Mesenchymal stem cell (in vitro differentiated cells and primary cell): ENCODE data around the gene CHRDL2.

ENCODE experiments used
- DNase-seq: peaks from one replicate; pipeline ENCODE4 v3.0.0-alpha.2; 2013
- H2AFZ ChIP-seq: one replicate; pipeline ENCODE4 v1.6.1; 2013; ENCODE audit warnings: low read depth, mild to moderate bottlenecking, control low read depth, inconsistent platforms, low read length, moderate library complexity
- H2AK5ac ChIP-seq: 2 replicates; pipeline ENCODE4 v1.6.1; 2013; ENCODE audit warnings: low read length, moderate library complexity, mild to moderate bottlenecking, inconsistent platforms; ENCODE audit not compliant: severe bottlenecking
- H2BK120ac ChIP-seq: one replicate; pipeline ENCODE4 v1.6.1; 2013; ENCODE audit warnings: low read depth, mild to moderate bottlenecking, inconsistent platforms, low read length, moderate library complexity
- H2BK12ac ChIP-seq, 2 experiments: one replicate each; pipeline ENCODE4 v1.6.1; 2013; ENCODE audit warnings: inconsistent platforms in 2 of 2, low read length in 2 of 2, mild to moderate bottlenecking in 2 of 2, moderate library complexity in 2 of 2, control low read depth in 1 of 2
- H2BK15ac ChIP-seq: one replicate; pipeline ENCODE4 v1.6.1; 2013; ENCODE audit warnings: mild to moderate bottlenecking, low read depth, inconsistent platforms; ENCODE audit not compliant: poor library complexity, severe bottlenecking
- H2BK5ac ChIP-seq: 2 replicates; pipeline ENCODE4 v1.6.1; 2013; ENCODE audit warnings: low read depth, mild to moderate bottlenecking, low read length, control low read depth, inconsistent platforms; ENCODE audit not compliant: poor library complexity, severe bottlenecking
- H3K14ac ChIP-seq, 2 experiments: one replicate each; pipeline ENCODE4 v1.6.1; 2013; ENCODE audit warnings: inconsistent platforms in 2 of 2, low read length in 2 of 2, control low read depth in 1 of 2, mild to moderate bottlenecking in 1 of 2, moderate library complexity in 1 of 2
- H3K18ac ChIP-seq, 2 experiments: one replicate each; pipeline ENCODE4 v1.6.1; 2013; ENCODE audit warnings: inconsistent platforms in 2 of 2, low read length in 2 of 2, control low read depth in 1 of 2, low read depth in 1 of 2, mild to moderate bottlenecking in 1 of 2
- H3K23ac ChIP-seq, 2 experiments: one replicate each; pipeline ENCODE4 v1.6.1; 2013; ENCODE audit warnings: inconsistent platforms in 2 of 2, low read length in 2 of 2, mild to moderate bottlenecking in 2 of 2, moderate library complexity in 2 of 2, control low read depth in 1 of 2
- H3K27ac ChIP-seq: 2 replicates; pipeline ENCODE4 v1.5.1; 2013; ENCODE audit warnings: mild to moderate bottlenecking, moderate library complexity, low read length, control low read depth, inconsistent platforms; ENCODE audit not compliant: poor library complexity, severe bottlenecking
- H3K27me3 ChIP-seq, 2 experiments: 2 replicates each; pipeline versions ENCODE4 v1.6.1 to v1.7.0; 2013; ENCODE audit warnings: low read length in 2 of 2, mild to moderate bottlenecking in 2 of 2, moderate library complexity in 2 of 2, control low read depth in 1 of 2, inconsistent platforms in 1 of 2; ENCODE audit not compliant: control insufficient read depth in 1 of 2, insufficient read depth in 1 of 2
- H3K36me3 ChIP-seq, 2 experiments: 2 replicates each; pipeline versions ENCODE4 v1.6.1 to v1.7.0; 2013; ENCODE audit warnings: low read length in 2 of 2, control low read depth in 1 of 2, inconsistent platforms in 1 of 2, low read depth in 1 of 2, mild to moderate bottlenecking in 1 of 2; ENCODE audit not compliant: insufficient read depth in 2 of 2, control insufficient read depth in 1 of 2
- H3K4ac ChIP-seq, 2 experiments: one replicate each; pipeline ENCODE4 v1.6.1; 2013; ENCODE audit warnings: inconsistent platforms in 2 of 2, low read length in 2 of 2, mild to moderate bottlenecking in 2 of 2, moderate library complexity in 2 of 2, control low read depth in 1 of 2, low read depth in 1 of 2
- H3K4me1 ChIP-seq: 2 replicates; pipeline ENCODE4 v1.6.1; 2013; ENCODE audit warnings: low read depth, low read length, control low read depth; ENCODE audit not compliant: control insufficient read depth, insufficient read depth
- H3K4me2 ChIP-seq: 2 replicates; pipeline ENCODE4 v1.6.1; 2013; ENCODE audit warnings: low read length, mild to moderate bottlenecking, inconsistent platforms; ENCODE audit not compliant: poor library complexity, severe bottlenecking
- H3K4me3 ChIP-seq, 2 experiments: 2 replicates each; pipeline versions ENCODE4 v1.5.1 to v1.7.0; 2013; ENCODE audit warnings: low read length in 2 of 2, mild to moderate bottlenecking in 2 of 2, control low read depth in 1 of 2, low read depth in 1 of 2; ENCODE audit not compliant: insufficient read depth in 1 of 2
- H3K79me1 ChIP-seq: replicated peaks from 2 replicates; pipeline ENCODE4 v1.6.1; 2013; ENCODE audit warnings: mild to moderate bottlenecking, control low read depth, low read length, inconsistent platforms; ENCODE audit not compliant: poor library complexity, severe bottlenecking
- H3K9ac ChIP-seq: 2 replicates; pipeline ENCODE4 v1.7.0; 2013; ENCODE audit warnings: mild to moderate bottlenecking, low read length, moderate library complexity
- H3K9me3 ChIP-seq: 2 replicates; pipeline ENCODE4 v1.7.0; 2013; ENCODE audit warnings: mild to moderate bottlenecking, low read length; ENCODE audit not compliant: control insufficient read depth
- H4K8ac ChIP-seq: one replicate; pipeline ENCODE4 v1.6.1; 2013; ENCODE audit warnings: inconsistent platforms, mild to moderate bottlenecking, low read length, moderate library complexity
- H4K91ac ChIP-seq: one replicate; pipeline ENCODE4 v1.6.1; 2013; ENCODE audit warnings: mild to moderate bottlenecking, low read length, inconsistent platforms
- WGBS: methylation state at CpG from one replicate; pipeline ENCODE4 v1.1.7; 2013; ENCODE audit warnings: mixed read lengths; 5-methylcytosine and 5-hydroxymethylcytosine counted together

The CHRDL2 gene

DNA sequence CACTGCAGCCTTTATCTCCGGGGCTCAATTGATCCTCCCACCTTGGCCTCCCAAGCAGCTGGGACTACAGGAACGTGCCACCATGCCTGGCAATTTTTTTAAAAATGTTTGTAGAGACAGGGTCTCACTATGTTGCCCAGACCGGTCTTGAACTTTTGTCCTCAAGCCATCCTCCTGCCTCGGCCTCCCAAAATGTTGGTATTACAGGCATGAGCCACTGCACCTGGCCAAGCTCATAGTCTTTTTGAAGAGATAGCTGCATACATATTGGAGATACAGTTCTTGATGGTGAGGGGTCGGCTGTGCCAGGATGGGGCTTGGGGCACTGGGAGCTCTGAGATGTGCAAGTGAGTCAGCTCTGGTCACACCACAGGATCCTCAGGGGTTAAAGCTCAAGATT, 53.2 kb downstream of the CHRDL2 start:
- no peak overlapping the region for H3K23ac ChIP-seq
- H3K4ac ChIP-seq: no peak overlapping the region
- no peaks in the 10 kb centered on the region for H3K79me1 ChIP-seq
- H2AFZ ChIP-seq: no peak overlapping the region
- no peak overlapping the region for H3K9ac ChIP-seq
- peaks cover 4% of the 10 kb centered on the region for H3K4me1 ChIP-seq
- H2BK15ac ChIP-seq: no peak overlapping the region
- no peak overlapping the region for H3K14ac ChIP-seq
- WGBS: 92% methylated on average over 5 of the region's 5 CpGs
- no peak overlapping the region for H4K8ac ChIP-seq
- H2BK12ac ChIP-seq: no peak overlapping the region
- H4K91ac ChIP-seq: no peak overlapping the region
- H2BK5ac ChIP-seq: no peak overlapping the region
- no peaks in the 10 kb centered on the region for H3K9me3 ChIP-seq
- no peak overlapping the region for H3K4me2 ChIP-seq
- peaks cover 0 to 4% of the 10 kb centered on the region in 2 experiments for H3K27me3 ChIP-seq
- no peak overlapping the region for H3K4me3 ChIP-seq
- no peak overlapping the region for H2BK120ac ChIP-seq
- no peak for DNase-seq
- no peak overlapping the region for H2AK5ac ChIP-seq
- H3K36me3 ChIP-seq: no peaks in the 10 kb centered on the region
- H3K18ac ChIP-seq: no peak overlapping the region
- H3K27ac ChIP-seq: no peak overlapping the region

DNA sequence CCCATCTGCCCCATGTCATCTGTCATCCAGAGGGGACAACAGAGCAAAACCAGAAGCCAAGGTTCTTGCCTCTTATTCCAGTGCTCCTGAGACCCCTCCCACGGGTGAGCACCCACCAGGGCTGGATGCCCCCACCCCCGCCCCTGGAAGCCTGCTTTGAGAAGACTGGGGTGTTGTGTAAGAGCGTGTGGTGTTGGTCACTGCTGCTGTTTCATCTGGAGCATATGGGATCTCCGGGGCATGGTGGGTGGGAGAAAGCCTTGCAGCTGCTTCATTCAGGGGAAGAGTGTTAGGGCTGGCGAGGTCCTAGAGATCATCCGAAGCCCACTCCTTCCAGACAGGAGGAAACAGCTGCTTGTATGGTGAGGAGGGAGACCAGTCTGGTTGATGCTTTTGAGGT, 54.1 kb downstream of the CHRDL2 start:
- no peak overlapping the region for H4K8ac ChIP-seq
- no peak overlapping the region for H3K14ac ChIP-seq
- no peak overlapping the region for H2BK120ac ChIP-seq
- H3K4me2 ChIP-seq: no peak overlapping the region
- 89% methylated on average over 6 of the region's 6 CpGs for WGBS
- H2AK5ac ChIP-seq: no peak overlapping the region
- no peak overlapping the region for H2BK5ac ChIP-seq
- H3K27me3 ChIP-seq: no peaks in the 10 kb centered on the region
- H4K91ac ChIP-seq: no peak overlapping the region
- H3K79me1 ChIP-seq: no peaks in the 10 kb centered on the region
- H2AFZ ChIP-seq: no peak overlapping the region
- no peak overlapping the region for H3K18ac ChIP-seq
- DNase-seq: no peak
- no peaks in the 10 kb centered on the region for H3K36me3 ChIP-seq
- H3K9me3 ChIP-seq: no peaks in the 10 kb centered on the region
- peaks cover 9% of the 10 kb centered on the region for H3K4me1 ChIP-seq
- no peak overlapping the region for H3K4me3 ChIP-seq
- H3K23ac ChIP-seq: no peak overlapping the region
- H2BK15ac ChIP-seq: no peak overlapping the region
- H3K27ac ChIP-seq: no peak overlapping the region
- no peak overlapping the region for H3K9ac ChIP-seq
- no peak overlapping the region for H3K4ac ChIP-seq
- no peak overlapping the region for H2BK12ac ChIP-seq

DNA sequence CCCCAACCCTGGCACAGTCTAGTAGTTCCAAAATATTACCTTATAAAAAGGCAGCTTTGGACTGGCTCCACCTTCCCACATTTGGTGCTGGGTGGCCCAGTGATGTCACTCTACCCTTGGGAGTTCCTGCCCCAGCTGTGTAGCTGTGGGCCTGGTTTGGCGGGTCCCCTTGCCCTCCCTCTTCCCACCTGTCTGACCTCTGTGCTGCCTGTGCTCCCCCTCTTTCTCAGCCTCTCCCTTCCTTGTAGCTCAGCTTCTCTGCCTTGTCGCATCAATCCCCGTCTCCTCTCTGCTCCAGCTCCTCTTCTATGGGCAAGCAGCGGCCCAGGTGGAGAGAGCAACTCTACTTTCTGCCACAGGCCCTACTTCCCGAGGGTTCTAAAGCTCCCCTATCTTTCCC, 54.6 kb downstream of the CHRDL2 start:
- Histone ChIP-seq H3K14ac (no peak overlapping the region), H4K91ac (no peak overlapping the region), H2BK120ac (no peak overlapping the region), H2BK12ac (no peak overlapping the region), H2AFZ (no peak overlapping the region), H4K8ac (no peak overlapping the region), H3K23ac (no peak overlapping the region), H2AK5ac (no peak overlapping the region), H3K27me3 (no peaks in the 10 kb centered on the region), H3K27ac (no peak overlapping the region), H3K79me1 (no peaks in the 10 kb centered on the region), H3K18ac (no peak overlapping the region), H3K4me2 (no peak overlapping the region), H3K9ac (no peak overlapping the region), H3K36me3 (no peaks in the 10 kb centered on the region), H3K9me3 (no peaks in the 10 kb centered on the region), H2BK5ac (no peak overlapping the region), H3K4me3 (no peak overlapping the region), H3K4me1 (peaks cover 10% of the 10 kb centered on the region), H2BK15ac (no peak overlapping the region), H3K4ac (no peak overlapping the region)
- WGBS: 94% methylated on average over 5 of the region's 5 CpGs
- no peak for DNase-seq

DNA sequence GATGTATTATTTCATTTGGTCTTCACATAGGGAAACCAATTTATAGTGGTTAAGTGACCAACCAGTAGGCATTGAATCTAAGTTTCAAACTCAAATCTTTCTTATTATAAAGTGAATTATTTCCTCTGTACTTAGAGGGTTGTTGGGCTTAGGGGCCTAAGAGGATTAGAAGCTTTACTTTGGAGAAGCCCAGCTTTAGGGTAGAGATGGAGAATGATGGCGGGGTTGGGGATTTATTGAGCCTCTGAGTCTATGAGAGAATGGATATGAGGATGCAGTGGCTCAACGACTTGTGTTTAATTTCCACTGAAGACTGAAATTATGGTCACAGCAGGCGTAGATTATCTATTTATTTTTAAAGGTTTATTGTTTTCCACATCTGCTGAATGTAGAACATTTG, 55.5 kb downstream of the CHRDL2 start:
- Histone ChIP-seq H4K91ac (no peak overlapping the region), H2BK15ac (no peak overlapping the region), H2AFZ (no peak overlapping the region), H3K79me1 (no peaks in the 10 kb centered on the region), H3K4ac (no peak overlapping the region), H2BK12ac (no peak overlapping the region), H3K23ac (no peak overlapping the region), H3K9me3 (no peaks in the 10 kb centered on the region), H3K27ac (no peak overlapping the region), H4K8ac (no peak overlapping the region), H3K4me2 (no peak overlapping the region), H3K18ac (no peak overlapping the region), H3K9ac (no peak overlapping the region), H3K36me3 (no peaks in the 10 kb centered on the region), H3K4me3 (no peak overlapping the region), H2AK5ac (no peak overlapping the region), H3K4me1 (peaks cover 12% of the 10 kb centered on the region), H3K27me3 (no peaks in the 10 kb centered on the region), H2BK5ac (no peak overlapping the region), H3K14ac (no peak overlapping the region), H2BK120ac (no peak overlapping the region)
- no peak for DNase-seq
- 100% methylated on average over 1 of the region's 3 CpGs for WGBS
